Sigmoid colon (tissue), 4 donors: ENCODE results near the gene CCDC154.

Experiments used
- EP300 ChIP-seq, 4 donors: sonication (generic); formaldehyde crosslinking; IDR thresholded peaks; one replicate each; pipeline ENCODE4 v1.6.1; 2017; ENCODE audit warnings: antibody characterized with exemption in 4 of 4
- POLR2AphosphoS5 ChIP-seq, 4 donors: sonication (generic); formaldehyde crosslinking; IDR thresholded peaks; one replicate each; pipeline ENCODE4 v1.6.1; 2017; ENCODE audit warnings: antibody characterized with exemption in 4 of 4

DNA sequence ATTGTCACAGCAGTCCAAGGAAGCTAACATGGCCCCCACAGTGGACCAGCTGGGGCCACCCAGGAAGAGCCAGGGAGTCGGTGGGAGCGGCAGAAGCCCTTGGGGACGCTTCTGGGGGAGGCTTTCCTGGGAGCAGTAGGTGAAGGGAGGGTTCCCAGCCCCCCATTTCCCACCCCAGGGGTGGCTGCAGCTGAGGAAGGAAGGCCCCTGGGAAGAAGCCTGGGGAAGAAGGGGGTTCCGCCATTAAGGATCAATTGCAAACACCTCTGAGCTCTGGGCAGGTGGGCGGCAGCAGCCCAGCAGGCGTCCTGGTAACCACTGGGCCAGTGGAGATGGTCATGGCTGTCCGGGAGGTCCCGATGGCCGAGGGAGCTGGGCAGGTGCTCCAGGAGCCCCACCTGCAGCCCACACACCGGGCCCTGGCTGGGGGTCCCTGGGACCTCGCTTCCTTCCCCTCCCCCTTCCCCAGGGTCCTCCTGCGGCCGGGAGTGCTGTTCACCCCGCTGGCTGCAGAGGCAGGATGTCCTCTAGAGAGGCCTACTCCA is 14.1 kb downstream of the CCDC154 start:
- TF ChIP-seq POLR2AphosphoS5 (IDR thresholded peaks at IDR 0.05) (no peak), EP300 (IDR thresholded peaks at IDR 0.05) (no peak)
